HG03103 (cell line): ENCODE data around the gene KCTD17.

Experiments used
- ATAC-seq: cut with Tn5 transposase; IDR thresholded peaks from one replicate; pipeline ENCODE4 v1.9.1; 2021; ENCODE audit warnings: low read depth; ENCODE audit not compliant: unreplicated experiment

Gene KCTD17, protein sequence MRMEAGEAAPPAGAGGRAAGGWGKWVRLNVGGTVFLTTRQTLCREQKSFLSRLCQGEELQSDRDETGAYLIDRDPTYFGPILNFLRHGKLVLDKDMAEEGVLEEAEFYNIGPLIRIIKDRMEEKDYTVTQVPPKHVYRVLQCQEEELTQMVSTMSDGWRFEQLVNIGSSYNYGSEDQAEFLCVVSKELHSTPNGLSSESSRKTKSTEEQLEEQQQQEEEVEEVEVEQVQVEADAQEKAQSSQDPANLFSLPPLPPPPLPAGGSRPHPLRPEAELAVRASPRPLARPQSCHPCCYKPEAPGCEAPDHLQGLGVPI

GRCh38 chr22:37051391-37052385 is at the start of gene KCTD17:
Gene KCTD17 (plus strand): TSS chr22:37051742. CDS start chr22:37051761, 19 bp downstream.
- peak; percentile 65 for ATAC-seq

DNA sequence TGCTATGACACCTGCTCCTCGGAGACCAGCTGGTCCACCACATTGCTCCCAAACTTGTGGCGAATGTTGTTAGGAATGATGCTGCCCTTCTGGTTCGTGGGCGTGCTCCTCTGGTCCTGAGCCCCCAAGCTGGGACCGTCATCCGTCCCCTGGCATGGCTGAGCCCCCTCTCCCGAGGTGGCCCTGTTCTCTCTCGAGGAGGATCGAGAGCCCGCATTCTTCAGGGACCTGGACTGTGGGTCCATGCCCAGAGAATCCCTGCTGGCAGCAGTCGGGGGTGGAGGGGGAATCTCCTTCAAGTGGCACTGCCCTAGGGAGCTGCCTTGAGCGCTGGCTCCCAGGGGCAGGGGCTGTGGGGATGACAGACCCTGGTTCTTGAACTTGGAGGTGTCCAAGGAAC is 49.7 kb upstream of the KCTD17 start:
- ATAC-seq = no peak

- ATAC-seq = no peak
Observed at GRCh38 chr22:37002633-37003032, 48.9 kb upstream of the KCTD17 start.

GRCh38 chr22:37007651-37008050 is 43.9 kb upstream of the KCTD17 start:
- no peak for ATAC-seq

DNA sequence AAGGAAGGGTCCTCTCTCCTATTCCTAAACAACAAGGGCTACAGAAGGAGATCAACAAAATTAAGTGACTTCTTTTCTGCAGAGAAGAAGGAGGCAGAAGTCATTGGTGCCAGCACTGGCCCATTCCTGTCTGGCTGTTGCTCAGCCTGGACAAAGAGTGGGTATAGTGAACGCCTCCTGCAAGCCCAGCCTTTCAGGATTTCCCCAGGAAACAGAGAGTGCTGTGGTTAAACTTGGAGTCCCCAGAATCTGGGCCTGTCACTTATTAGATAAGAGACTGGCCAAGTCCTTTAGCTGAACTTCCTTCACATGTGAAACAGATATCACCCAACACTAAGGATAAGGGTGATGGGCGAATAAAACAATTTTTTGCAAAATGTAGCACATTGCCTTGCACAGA is 43.2 kb upstream of the KCTD17 start:
- ATAC-seq = no peak

GRCh38 chr22:37009490-37009889 is 42.1 kb upstream of the KCTD17 start:
- no peak for ATAC-seq

GRCh38 chr22:37010174-37010573 is 41.4 kb upstream of the KCTD17 start:
- no peak for ATAC-seq

DNA sequence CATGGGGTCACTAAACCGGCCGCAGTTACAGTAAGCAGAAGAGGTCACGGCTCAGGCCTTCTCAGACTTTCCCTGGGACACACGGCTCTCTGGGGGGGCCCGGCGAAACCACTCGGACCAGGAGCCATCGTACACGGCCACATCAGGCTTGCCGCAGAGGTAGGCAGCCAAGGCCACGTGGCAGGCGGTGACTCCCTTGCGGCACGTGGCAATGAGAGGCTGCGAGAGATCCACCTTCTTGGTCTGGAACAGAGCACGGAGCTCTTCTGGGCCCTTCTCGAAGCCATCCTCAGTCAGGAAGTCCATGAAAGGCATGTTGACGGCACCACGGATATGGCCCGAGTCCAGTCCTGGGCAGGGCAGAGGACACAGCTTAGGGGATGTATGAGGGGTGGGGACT is 40.6 kb upstream of the KCTD17 start:
- no peak for ATAC-seq

DNA sequence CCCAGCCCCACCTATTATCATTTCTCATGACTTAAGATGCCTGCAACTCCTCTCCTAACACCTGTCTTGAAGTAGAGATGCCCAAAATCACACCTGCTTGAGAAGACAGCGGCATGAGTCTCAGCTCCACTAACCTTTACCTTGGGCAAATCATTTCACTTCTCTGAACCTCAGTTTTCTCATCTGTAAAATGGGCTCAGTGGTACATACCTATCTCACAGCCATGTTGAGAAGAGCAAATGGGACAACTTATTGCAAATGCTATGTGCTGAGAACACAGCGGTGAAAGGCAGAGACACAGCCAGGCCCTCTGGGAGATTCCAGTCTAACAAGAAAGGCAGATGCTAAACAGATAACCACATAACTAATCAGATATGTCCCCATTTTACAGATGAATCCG is 40.1 kb upstream of the KCTD17 start:
- no peak for ATAC-seq

GRCh38 chr22:37012262-37012904 is 39.2 kb upstream of the KCTD17 start:
- ATAC-seq = no peak

DNA sequence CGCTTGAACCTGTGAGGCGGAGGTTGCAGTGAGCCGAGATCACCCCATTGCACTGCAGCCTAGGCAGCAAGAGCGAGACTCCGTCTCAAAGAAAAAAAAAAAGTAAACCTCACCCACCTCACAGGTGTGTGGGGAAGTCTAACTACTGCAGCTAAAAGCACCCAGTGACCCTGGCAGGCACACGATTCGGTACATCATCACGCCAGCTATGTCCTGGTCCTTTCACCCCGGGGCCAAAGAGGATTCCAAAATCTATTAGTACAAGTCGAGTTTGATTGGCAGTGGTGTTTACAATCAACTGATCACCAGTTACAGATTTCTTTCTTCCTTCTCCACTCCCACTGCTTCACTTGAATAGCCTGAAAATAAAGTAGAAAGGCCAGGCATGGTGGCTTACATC is 38.6 kb upstream of the KCTD17 start:
- no peak for ATAC-seq

GRCh38 chr22:37014415-37014806 is 37.1 kb upstream of the KCTD17 start:
- no peak for ATAC-seq

DNA sequence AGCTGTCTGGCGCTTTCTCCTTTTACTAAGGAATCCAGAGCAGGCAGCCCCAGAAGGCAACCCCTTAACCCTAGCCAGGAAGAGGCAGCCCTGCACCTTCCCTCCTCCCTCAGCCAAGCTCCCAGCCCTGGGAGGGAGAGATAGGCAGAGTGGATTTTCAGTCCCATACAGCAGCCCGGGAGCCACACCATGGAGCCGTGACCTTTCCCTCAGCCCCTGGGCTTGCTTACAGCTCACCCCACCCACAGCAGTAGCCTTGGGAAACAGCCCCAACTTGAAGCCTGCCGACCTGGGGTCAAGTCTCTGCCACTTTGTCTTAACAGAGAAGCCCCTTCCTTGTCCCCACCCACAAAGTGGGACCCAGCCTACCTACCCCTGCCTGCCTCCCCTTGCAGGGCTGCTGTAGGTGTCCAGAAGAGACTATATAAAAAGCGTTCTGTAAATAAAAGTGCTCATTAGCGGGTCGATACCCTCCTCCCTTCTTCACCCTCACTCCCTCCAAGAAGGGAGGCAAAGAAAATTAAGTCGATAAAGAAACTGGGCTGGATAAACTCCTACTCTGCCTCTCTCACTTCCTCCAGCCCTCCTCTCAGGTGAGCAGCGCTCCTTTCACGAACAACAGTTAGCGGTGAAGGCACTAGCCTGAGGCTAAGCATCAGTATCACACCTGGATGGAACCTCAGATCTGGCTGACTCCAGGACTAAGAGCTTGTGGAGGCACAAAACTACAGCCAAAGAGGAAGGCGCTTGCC is 36.5 kb upstream of the KCTD17 start:
- no peak for ATAC-seq

- ATAC-seq = no peak
Observed at GRCh38 chr22:37015587-37015878, 36.0 kb upstream of the KCTD17 start.

DNA sequence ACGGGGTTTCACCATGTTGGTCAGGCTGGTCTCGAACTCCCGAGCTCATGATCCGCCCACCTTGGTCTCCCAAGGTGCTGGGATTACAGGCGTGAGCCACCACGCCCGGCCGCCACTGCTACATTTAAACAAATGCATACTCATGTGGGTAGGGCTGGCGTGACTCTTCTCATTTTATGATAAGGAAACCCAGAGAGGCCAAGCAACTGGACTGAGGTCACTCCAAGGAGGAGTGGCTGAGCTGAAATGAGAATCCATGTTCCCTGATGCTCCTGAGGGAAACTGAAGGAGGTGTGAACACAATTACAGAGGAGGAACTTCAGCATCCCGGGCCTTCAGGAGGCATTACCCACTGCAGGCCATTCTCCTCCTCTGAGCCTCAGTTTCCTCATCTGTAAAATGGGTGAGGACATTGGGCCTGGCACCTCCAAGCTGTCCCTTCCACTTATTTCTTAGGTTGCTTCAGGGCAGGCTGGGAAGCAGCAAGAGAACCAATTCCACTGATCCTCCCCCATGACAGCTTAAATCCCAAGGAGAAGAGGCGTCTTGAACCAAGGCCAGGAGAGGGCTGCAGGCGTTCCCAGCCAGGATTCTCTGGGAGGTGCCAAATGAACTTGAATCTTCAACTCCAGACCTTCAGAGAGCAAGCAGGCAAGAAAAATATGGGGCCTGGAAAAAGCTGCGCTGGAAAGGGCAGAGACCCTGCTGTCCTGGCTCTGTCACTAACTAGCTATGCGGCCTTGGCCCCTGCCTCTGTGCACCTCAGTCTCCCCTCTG is 35.2 kb upstream of the KCTD17 start:
- ATAC-seq = no peak

DNA sequence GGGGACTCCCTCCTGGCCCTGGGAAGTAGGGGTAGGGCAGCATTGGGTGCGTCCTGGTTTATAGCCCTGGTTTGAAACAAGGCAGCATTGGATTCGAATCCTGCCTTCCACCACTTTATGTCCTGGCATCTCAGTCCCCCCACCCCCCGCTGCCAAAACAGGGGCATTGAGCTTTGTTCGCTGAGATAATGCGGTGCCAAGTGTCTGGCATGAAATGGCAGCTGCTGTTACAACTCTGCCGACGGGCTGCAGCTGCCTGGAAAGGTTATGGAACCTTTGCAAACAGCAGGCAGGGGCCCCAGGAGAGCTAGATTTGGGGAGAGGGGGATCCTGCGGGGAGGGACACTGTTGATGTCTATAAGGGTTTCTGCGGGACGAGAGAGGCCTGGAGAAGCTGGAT is 34.2 kb upstream of the KCTD17 start:
- ATAC-seq = no peak

GRCh38 chr22:37018086-37018814 is 33.3 kb upstream of the KCTD17 start:
- no peak for ATAC-seq

- ATAC-seq = peak; percentile 25
Observed at GRCh38 chr22:37018815-37019308, 32.7 kb upstream of the KCTD17 start.
